Transverse colon (tissue), 4 donors: ENCODE measurements around the gene CATSPERD.

ENCODE experiments used
- CTCF ChIP-seq, 5 experiments: fragments of 200-600 bp in 3 of 5; fragments of 450-650 bp in 2 of 5; sonication (generic) in 3 of 5; IDR thresholded peaks; 1 replicate in 2 of 5; 2 replicates in 3 of 5; pipeline ENCODE4 v1.5.1; 2016 to 2017; ENCODE audit warnings: antibody characterized with exemption in 5 of 5, inconsistent platforms in 3 of 5, mild to moderate bottlenecking in 2 of 5, moderate library complexity in 1 of 5
- POLR2A ChIP-seq: fragments of 450-650 bp; IDR thresholded peaks from one replicate; pipeline ENCODE4 v1.6.1; 2016; ENCODE audit warnings: antibody characterized with exemption, mild to moderate bottlenecking, moderate library complexity
- POLR2AphosphoS5 ChIP-seq, 3 donors: sonication (generic); formaldehyde crosslinking; IDR thresholded peaks; one replicate each; pipeline ENCODE4 v1.6.1; 2016; ENCODE audit warnings: antibody characterized with exemption in 3 of 3

DNA sequence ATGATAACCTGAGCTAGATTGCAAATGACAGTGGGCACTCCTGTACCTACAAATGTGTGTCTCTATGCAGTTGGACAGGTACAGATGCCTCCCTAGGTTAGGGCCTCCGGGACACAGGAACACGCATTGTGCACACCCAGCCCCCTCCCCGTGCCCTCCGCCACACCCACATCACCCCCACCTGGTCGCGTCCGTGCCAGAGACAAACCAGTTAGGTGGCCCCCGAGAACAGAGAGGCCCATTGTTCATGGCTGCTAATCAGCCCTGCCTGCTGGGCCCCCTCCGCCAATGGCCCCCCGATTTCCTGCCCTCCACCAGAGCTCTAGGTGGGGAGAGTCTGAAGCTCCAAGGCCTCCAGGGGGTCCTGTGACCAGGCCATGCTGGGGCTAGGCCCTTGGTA is 98.2 kb downstream of the CATSPERD start:
- TF ChIP-seq POLR2AphosphoS5 (IDR thresholded peaks at IDR 0.05): no peak
- no peak for TF ChIP-seq CTCF (IDR thresholded peaks at IDR 0.05)
- TF ChIP-seq POLR2A: no peak
